Neuron (in vitro differentiated cells): Measurements from ENCODE around the gene SDK1.
A peak's percentile ranks its signal among the peaks of the same experiment; 100 is the strongest.

ENCODE experiments used
- H2AFZ ChIP-seq: one replicate; pipeline ENCODE4 v1.6.1; 2013; ENCODE audit warnings: low read depth, mild to moderate bottlenecking, inconsistent platforms, low read length, moderate library complexity
- H3K27me3 ChIP-seq: one replicate; pipeline ENCODE4 v1.6.1; 2013; ENCODE audit warnings: low read length; ENCODE audit not compliant: insufficient read depth
- H3K36me3 ChIP-seq: one replicate; pipeline ENCODE4 v1.6.1; 2013; ENCODE audit warnings: low read length; ENCODE audit not compliant: insufficient read depth
- H3K4me1 ChIP-seq: one replicate; pipeline ENCODE4 v1.6.1; 2013; ENCODE audit warnings: low read length; ENCODE audit not compliant: insufficient read depth
- H3K4me3 ChIP-seq: 2 replicates; pipeline ENCODE4 v1.5.1; 2013; ENCODE audit warnings: mild to moderate bottlenecking, low read length, moderate library complexity
- H3K9me3 ChIP-seq: one replicate; pipeline ENCODE4 v1.6.1; 2013; ENCODE audit warnings: low read length

Gene SDK1

GRCh38 chr7:3300651-3301448, at the start of gene SDK1:
Gene SDK1 (plus strand): TSS chr7:3301252. CDS start chr7:3301587, 335 bp downstream.
- peak within 1 kb of the TSS; percentile 75 for H3K4me3 ChIP-seq
- H2AFZ ChIP-seq: peak within 1 kb of the TSS; percentile 87
- H3K36me3 ChIP-seq: no peaks in the 10 kb centered on the region
- no peaks in the 10 kb centered on the region for H3K9me3 ChIP-seq
- peaks cover 3% of the 10 kb centered on the region for H3K4me1 ChIP-seq
- H3K27me3 ChIP-seq: no peaks in the 10 kb centered on the region

DNA sequence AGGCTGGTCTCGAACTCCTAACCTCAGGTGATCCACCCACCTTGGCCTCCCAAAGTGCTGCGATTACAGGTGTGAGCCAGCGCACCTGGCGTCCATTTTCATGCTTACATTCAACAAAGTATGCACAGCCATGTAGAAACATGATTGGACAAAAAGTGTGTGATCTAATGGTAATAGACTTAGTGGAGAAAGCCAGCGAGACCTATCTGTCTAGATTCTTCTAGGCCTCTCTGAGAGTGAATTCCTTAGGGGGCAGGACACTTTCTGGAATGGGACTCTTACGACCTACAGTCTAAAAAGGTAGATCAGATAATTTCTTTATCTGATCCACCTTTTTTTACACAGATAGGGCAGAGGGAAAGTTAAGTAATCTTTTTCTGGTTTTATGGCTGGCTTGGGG, 46.3 kb upstream of the SDK1 start:
- Histone ChIP-seq H3K27me3 (no peaks in the 10 kb centered on the region), H3K9me3 (no peaks in the 10 kb centered on the region), H3K4me1 (peaks cover 5% of the 10 kb centered on the region), H3K4me3 (no peak overlapping the region), H3K36me3 (no peaks in the 10 kb centered on the region), H2AFZ (no peak overlapping the region)

DNA sequence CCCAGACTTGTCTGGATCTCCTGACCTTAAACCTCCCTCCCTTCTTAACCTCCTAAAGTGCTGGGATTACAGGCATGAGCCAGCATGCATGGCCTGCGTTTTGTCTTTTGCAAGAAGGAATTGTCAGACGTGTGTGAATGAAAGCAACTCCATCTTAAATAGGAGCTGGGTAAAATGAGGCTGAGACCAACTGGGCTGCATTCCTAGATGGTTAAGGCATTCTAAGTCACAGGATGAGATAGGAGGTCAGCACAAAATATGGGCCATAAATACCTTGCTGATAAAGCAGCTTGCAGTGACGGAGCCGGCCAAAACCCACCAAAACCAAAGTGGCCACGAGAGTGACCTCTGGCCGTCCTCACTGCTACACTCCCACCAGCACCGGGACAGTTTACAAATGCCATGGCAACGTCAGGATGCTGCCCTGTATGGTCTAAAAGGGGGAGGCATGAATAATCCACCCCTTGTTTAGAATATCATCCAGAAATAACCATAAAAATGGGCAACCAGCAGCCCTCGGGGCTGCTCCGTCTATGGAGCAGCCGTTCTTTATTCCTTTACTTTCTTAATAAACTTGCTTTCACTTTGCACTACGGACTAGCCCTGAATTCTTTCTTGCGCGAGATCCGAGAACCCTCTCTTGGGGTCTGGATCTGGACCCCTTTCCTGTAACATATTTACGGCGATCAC, 41.2 kb upstream of the SDK1 start:
- H3K36me3 ChIP-seq: no peaks in the 10 kb centered on the region
- H3K4me3 ChIP-seq: no peak overlapping the region
- peaks cover 16% of the 10 kb centered on the region for H3K4me1 ChIP-seq
- no peaks in the 10 kb centered on the region for H3K9me3 ChIP-seq
- H3K27me3 ChIP-seq: no peaks in the 10 kb centered on the region
- no peak overlapping the region for H2AFZ ChIP-seq

GRCh38 chr7:3260401-3260715, 40.7 kb upstream of the SDK1 start:
- Histone ChIP-seq H3K4me3 (no peak overlapping the region), H3K27me3 (no peaks in the 10 kb centered on the region), H3K36me3 (no peaks in the 10 kb centered on the region), H3K4me1 (peaks cover 16% of the 10 kb centered on the region), H3K9me3 (no peaks in the 10 kb centered on the region), H2AFZ (no peak overlapping the region)

- H3K4me1 ChIP-seq: peaks cover 10% of the 10 kb centered on the region
- peak overlapping the region; percentile 14 for H2AFZ ChIP-seq
- no peaks in the 10 kb centered on the region for H3K9me3 ChIP-seq
- H3K27me3 ChIP-seq: no peaks in the 10 kb centered on the region
- H3K4me3 ChIP-seq: no peak overlapping the region
- H3K36me3 ChIP-seq: no peaks in the 10 kb centered on the region
Measured at GRCh38 chr7:3264693-3265339, 36.2 kb upstream of the SDK1 start.

GRCh38 chr7:3265388-3265787, 35.7 kb upstream of the SDK1 start:
- Histone ChIP-seq H3K27me3 (no peaks in the 10 kb centered on the region), H3K4me3 (no peak overlapping the region), H3K36me3 (no peaks in the 10 kb centered on the region), H2AFZ (no peak overlapping the region), H3K9me3 (no peaks in the 10 kb centered on the region), H3K4me1 (peaks cover 9% of the 10 kb centered on the region)

DNA sequence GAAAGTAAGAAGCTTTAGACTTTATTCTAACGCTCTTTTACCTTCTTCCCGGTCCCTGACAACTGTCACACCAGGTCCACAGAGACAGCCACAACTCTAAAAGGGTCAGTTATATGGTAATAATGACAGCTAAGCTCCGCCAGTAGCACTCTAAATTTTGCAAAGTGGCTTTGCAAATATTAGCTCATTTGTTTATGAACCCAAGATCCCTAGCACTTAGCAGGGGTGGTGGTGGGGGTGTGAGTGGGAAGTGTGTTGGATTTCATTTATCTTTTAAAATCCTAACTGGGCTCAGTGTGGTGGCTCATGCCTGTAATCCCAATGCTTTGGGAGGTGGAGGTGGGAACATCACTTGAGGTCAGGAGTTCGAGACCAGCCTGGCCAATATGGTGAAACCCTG, 34.8 kb upstream of the SDK1 start:
- Histone ChIP-seq H3K4me1 (peaks cover 9% of the 10 kb centered on the region), H3K36me3 (no peaks in the 10 kb centered on the region), H3K4me3 (no peak overlapping the region), H2AFZ (no peak overlapping the region), H3K9me3 (no peaks in the 10 kb centered on the region), H3K27me3 (no peaks in the 10 kb centered on the region)

DNA sequence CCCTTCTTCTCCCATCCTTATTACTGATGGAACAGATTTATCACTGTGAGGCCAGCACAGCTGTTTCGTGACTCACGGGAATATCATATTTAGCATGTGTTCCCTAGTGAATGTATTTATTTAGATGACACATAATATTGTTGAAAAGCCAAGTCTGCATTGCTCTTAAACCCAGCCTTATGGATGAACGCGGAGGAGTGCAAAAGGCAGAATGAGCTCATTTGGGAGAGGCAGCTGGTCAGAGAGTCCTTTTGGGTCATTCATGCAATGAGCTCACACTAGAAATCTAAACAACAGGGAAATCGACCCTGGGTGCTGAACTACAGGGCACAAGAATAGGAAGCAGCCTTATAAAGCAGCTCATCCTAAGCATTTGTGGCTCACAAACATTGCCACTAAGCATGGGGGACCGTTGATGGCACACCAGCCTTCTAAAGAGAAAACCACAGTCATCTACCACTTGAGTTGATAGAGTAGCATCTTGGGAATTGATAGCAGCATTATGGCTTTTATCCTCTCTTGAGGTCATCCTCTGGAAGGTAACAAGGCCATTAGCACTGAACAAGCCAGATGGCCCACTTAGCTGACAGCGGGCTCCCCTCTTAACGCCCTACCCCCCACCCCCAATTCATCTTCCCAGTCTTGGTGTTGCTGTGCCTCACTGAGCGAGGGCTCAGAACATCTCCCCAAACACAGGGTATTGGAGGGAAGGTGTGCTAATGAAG, 32.9 kb upstream of the SDK1 start:
- peaks cover 9% of the 10 kb centered on the region for H3K4me1 ChIP-seq
- H3K27me3 ChIP-seq: no peaks in the 10 kb centered on the region
- no peaks in the 10 kb centered on the region for H3K36me3 ChIP-seq
- H3K4me3 ChIP-seq: no peak overlapping the region
- no peaks in the 10 kb centered on the region for H3K9me3 ChIP-seq
- H2AFZ ChIP-seq: no peak overlapping the region

- Histone ChIP-seq H3K36me3 (no peaks in the 10 kb centered on the region), H3K27me3 (no peaks in the 10 kb centered on the region), H2AFZ (no peak overlapping the region), H3K9me3 (no peaks in the 10 kb centered on the region), H3K4me1 (no peaks in the 10 kb centered on the region), H3K4me3 (no peak overlapping the region)
Measured at GRCh38 chr7:3270362-3270761, 30.7 kb upstream of the SDK1 start.

DNA sequence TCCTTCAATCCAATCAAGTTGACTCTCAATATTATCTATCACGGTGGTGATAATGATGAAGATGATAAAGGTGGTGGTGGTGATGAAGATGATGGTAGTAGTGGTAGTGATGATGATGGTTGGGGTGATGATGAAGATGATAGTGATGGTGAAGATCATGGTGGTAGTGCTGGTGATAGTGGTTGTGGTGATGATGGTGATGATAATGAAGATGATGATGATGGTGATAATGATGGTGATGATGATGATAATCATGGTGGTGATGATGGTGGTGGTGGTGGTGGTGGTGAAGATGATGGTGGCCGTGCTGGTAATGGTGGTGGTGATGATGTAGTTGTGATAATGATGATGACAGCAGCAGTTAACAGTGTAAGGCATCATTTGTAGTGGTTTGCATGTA, 29.8 kb upstream of the SDK1 start:
- H3K4me3 ChIP-seq: no peak overlapping the region
- H3K4me1 ChIP-seq: no peaks in the 10 kb centered on the region
- no peak overlapping the region for H2AFZ ChIP-seq
- no peaks in the 10 kb centered on the region for H3K9me3 ChIP-seq
- no peaks in the 10 kb centered on the region for H3K27me3 ChIP-seq
- no peaks in the 10 kb centered on the region for H3K36me3 ChIP-seq

DNA sequence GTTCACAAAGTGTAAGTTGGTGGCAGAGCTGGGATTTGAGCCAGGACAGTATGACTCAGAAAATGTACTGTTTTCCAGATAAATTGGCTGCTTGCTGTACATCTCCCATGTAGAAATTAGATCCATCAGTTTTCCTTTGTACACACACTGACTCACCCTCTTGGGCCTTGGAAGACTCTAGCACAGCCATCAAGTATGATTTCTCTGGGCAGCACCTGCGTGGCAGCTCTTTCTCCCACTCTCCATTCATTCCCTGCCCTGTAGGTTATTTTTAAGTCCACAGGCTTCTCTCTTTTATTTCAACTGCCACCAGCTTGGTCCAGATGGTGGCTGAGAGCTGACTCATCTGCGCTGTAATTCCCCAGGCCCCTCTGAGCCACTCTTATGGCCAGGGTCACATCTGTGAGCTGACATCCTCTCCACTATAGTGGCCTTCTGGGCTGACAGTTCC, 28.3 kb upstream of the SDK1 start:
- Histone ChIP-seq H3K27me3 (no peaks in the 10 kb centered on the region), H3K4me3 (no peak overlapping the region), H3K36me3 (no peaks in the 10 kb centered on the region), H3K4me1 (no peaks in the 10 kb centered on the region), H2AFZ (no peak overlapping the region), H3K9me3 (no peaks in the 10 kb centered on the region)

DNA sequence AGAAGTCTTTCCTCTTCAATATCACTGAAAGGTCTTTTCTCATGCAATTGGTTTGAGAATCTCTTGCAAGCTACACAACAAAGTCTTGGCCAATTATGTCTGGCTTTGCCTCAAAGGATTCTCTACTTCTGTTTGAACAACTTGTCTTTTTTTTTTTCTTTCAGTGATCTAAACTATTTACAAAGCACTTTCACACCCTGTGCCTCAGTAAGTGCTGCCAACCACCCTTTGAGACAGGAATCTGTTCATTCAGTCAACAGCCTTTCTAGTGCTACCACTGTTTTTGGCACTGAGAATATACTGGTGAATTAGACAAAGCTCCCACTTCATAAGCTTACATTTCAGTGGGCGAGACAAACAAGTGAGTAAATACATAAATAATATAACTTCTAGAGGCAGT, 26.9 kb upstream of the SDK1 start:
- Histone ChIP-seq H3K27me3 (no peaks in the 10 kb centered on the region), H3K36me3 (no peaks in the 10 kb centered on the region)

More for the DNA sequence above, 26.9 kb upstream of the SDK1 start:
- Histone ChIP-seq H3K9me3 (no peaks in the 10 kb centered on the region), H3K4me1 (no peaks in the 10 kb centered on the region), H2AFZ (no peak overlapping the region), H3K4me3 (no peak overlapping the region)
